HG03196 (cell line): ENCODE data around the gene ATP6V0A4.
"Not testable (repeated sequence)": the region's sequence is repeated elsewhere in the genome, so short reads cannot be mapped to it uniquely, and the experiment has no call there.

Experiments used
- ATAC-seq: cut with Tn5 transposase; IDR thresholded peaks from one replicate; pipeline ENCODE4 v1.9.1; 2021; ENCODE audit not compliant: unreplicated experiment

The ATP6V0A4 gene

GRCh38 chr7:138705167-138705566 lies 92.8 kb downstream of the ATP6V0A4 start:
- ATAC-seq = no peak

- no peak for ATAC-seq
These were observed 96.5 kb downstream of the ATP6V0A4 start for GRCh38 chr7:138701537-138701923.

- ATAC-seq = no peak
These were observed 97.0 kb downstream of the ATP6V0A4 start, which contains the start of gene SVOPL for GRCh38 chr7:138700857-138701536. SVOPL (minus strand) TSS chr7:138701362; CDS start chr7:138679045, 22,317 bp downstream.

GRCh38 chr7:138699661-138700060 lies 98.3 kb downstream of the ATP6V0A4 start:
- no peak for ATAC-seq

GRCh38 chr7:138698281-138698680 lies 99.7 kb downstream of the ATP6V0A4 start:
- no peak for ATAC-seq

- ATAC-seq = no peak
These were observed 100.3 kb downstream of the ATP6V0A4 start for GRCh38 chr7:138697535-138698182.

- not testable (repeated sequence) for ATAC-seq
These were observed 102.2 kb downstream of the ATP6V0A4 start for GRCh38 chr7:138695776-138696175.

GRCh38 chr7:138695106-138695505 lies 102.9 kb downstream of the ATP6V0A4 start:
- ATAC-seq = no peak

GRCh38 chr7:138691178-138691577 lies 106.8 kb downstream of the ATP6V0A4 start:
- ATAC-seq = no peak

GRCh38 chr7:138690495-138690894 lies 107.5 kb downstream of the ATP6V0A4 start:
- no peak for ATAC-seq

GRCh38 chr7:138688037-138688436 lies 110.0 kb downstream of the ATP6V0A4 start:
- not testable (repeated sequence) for ATAC-seq

- ATAC-seq = no peak
These were observed 113.7 kb downstream of the ATP6V0A4 start for GRCh38 chr7:138684340-138684739.

GRCh38 chr7:138679793-138680192 lies 118.2 kb downstream of the ATP6V0A4 start:
- no peak for ATAC-seq

- no peak for ATAC-seq
These were observed 127.4 kb downstream of the ATP6V0A4 start for GRCh38 chr7:138670594-138670993.

GRCh38 chr7:138669364-138669763 lies 128.6 kb downstream of the ATP6V0A4 start:
- no peak for ATAC-seq

GRCh38 chr7:138668946-138669345 lies 129.1 kb downstream of the ATP6V0A4 start:
- no peak for ATAC-seq

GRCh38 chr7:138668229-138668596 lies 129.8 kb downstream of the ATP6V0A4 start:
- ATAC-seq = no peak

- no peak for ATAC-seq
These were observed 130.3 kb downstream of the ATP6V0A4 start for GRCh38 chr7:138667535-138668228.

GRCh38 chr7:138666385-138666784 lies 131.6 kb downstream of the ATP6V0A4 start:
- ATAC-seq = no peak

GRCh38 chr7:138665669-138666140 lies 132.3 kb downstream of the ATP6V0A4 start:
- no peak for ATAC-seq

GRCh38 chr7:138665249-138665648 lies 132.7 kb downstream of the ATP6V0A4 start:
- ATAC-seq = no peak
